ENCODE measurements around the gene THAP3.
"Not testable (repeated sequence)": the region's sequence is repeated elsewhere in the genome, so short reads cannot be mapped to it uniquely, and the experiment has no call there.

THAP3 gene

GRCh38 chr1:6590046-6590445, 34.6 kb upstream of the THAP3 start:
- DNase-seq: no peak

- DNase-seq: peak in 15 of 56 donors; percentile 11 to 52 (median 31)
These were observed 33.4 kb upstream of the THAP3 start for GRCh38 chr1:6591222-6591621.

GRCh38 chr1:6591644-6592043, 33.0 kb upstream of the THAP3 start:
- DNase-seq: no peak

GRCh38 chr1:6592441-6592840, 32.2 kb upstream of the THAP3 start:
- no peak for DNase-seq

- DNase-seq: no peak
These were observed 31.6 kb upstream of the THAP3 start for GRCh38 chr1:6592865-6593593.

GRCh38 chr1:6593810-6594209, 30.9 kb upstream of the THAP3 start:
- no peak for DNase-seq

GRCh38 chr1:6594977-6595740, 29.5 kb upstream of the THAP3 start:
- no peak for DNase-seq

- DNase-seq: no peak
These were observed 28.3 kb upstream of the THAP3 start for GRCh38 chr1:6596351-6596750.

- DNase-seq: peak in 1 of 56 donors; percentile 10
These were observed 27.5 kb upstream of the THAP3 start for GRCh38 chr1:6596886-6597776.

- DNase-seq: no peak
These were observed 26.9 kb upstream of the THAP3 start for GRCh38 chr1:6597777-6598131.

GRCh38 chr1:6599141-6599975, 25.3 kb upstream of the THAP3 start:
- DNase-seq: peak in 15 of 56 donors; percentile 15 to 61 (median 31)

- not testable (repeated sequence) for DNase-seq
These were observed 24.7 kb upstream of the THAP3 start for GRCh38 chr1:6599991-6600390.

- DNase-seq: peak in 6 of 56 donors; percentile 21 to 70 (median 56)
These were observed 24.1 kb upstream of the THAP3 start for GRCh38 chr1:6600410-6601048.

GRCh38 chr1:6601049-6601922, 23.4 kb upstream of the THAP3 start:
- DNase-seq: peak in 52 of 56 donors; percentile 36 to 87 (median 64)

- peak in 28 of 56 donors; percentile 43 to 74 (median 55) for DNase-seq
These were observed 22.6 kb upstream of the THAP3 start for GRCh38 chr1:6601923-6602668.

- DNase-seq: peak; percentile 44 to 94 (median 86)
These were observed 21.9 kb upstream of the THAP3 start, which contains the start of gene KLHL21 for GRCh38 chr1:6602669-6603237. TSS of gene KLHL21 (minus strand) at chr1:6602869. CDS start at chr1:6602817, 52 bp downstream.

- DNase-seq: peak in 48 of 56 donors; percentile 28 to 94 (median 82)
These were observed 21.3 kb upstream of the THAP3 start for GRCh38 chr1:6603238-6603914.

Measured in nucleus accumbens (tissue), 56 donors.